Endothelial cell of umbilical vein (primary cell): ENCODE results near the gene PMAIP1. TPM values are rescaled to one million over a fixed set of nuclear protein-coding genes. Genes with fewer than 3 reads are reported as not detected.

Source experiments
- BruUV-seq: library from RNA; stranded (reverse); fragments of 400-500 nt; replicated peaks from 2 replicates; lab custom pipeline; 2021; lab: Mats Ljungman, UMichigan
- CTCF ChIA-PET: fragments of 300-600, 350-600 bp; sonication (Branson Sonifier 250); formaldehyde crosslinking; loops from one replicate; lab custom pipeline; 2021; ENCODE audit warnings: antibody characterized with exemption, inconsistent platforms; lab: Charles Lee
- POLR2A ChIA-PET: fragments of 300-600, 350-600 bp; sonication (Branson Sonifier 250); formaldehyde crosslinking; loops from one replicate; lab custom pipeline; 2021; ENCODE audit warnings: antibody characterized with exemption, inconsistent platforms; lab: Charles Lee
- DNase-seq: peaks from one replicate; pipeline ENCODE4 v3.0.0-alpha.2; 2011; ENCODE audit warnings: low read depth, low spot score
- FAIRE-seq: peaks from 2 replicates; lab custom pipeline; 2011; peaks lifted over from hg19 to GRCh38; lab: Jason Lieb, UNC
- H2AFZ ChIP-seq: 2 replicates; pipeline ENCODE4 v1.6.0; 2012; ENCODE audit warnings: low read depth, low read length, control low read depth, inconsistent platforms
- H3K27ac ChIP-seq: 2 replicates; pipeline ENCODE4 v1.5.1; 2011; ENCODE audit warnings: low read depth, mild to moderate bottlenecking, control low read depth, low read length, moderate library complexity; ENCODE audit not compliant: insufficient read depth
- H3K27me3 ChIP-seq, 2 experiments: 2 replicates each; pipeline versions ENCODE4 v1.6.0 to v1.6.1; 2011; ENCODE audit warnings: low read length in 2 of 2, mixed read lengths in 1 of 2; ENCODE audit not compliant: control insufficient read depth in 2 of 2, insufficient read depth in 2 of 2
- H3K36me3 ChIP-seq, 2 experiments: 2 replicates in 1 of 2; 3 replicates in 1 of 2; pipeline ENCODE4 v1.5.1; 2011; ENCODE audit warnings: low read length in 2 of 2, mild to moderate bottlenecking in 1 of 2, moderate library complexity in 1 of 2; ENCODE audit not compliant: control insufficient read depth in 2 of 2, insufficient read depth in 2 of 2; ENCODE audit errors: extremely low read depth in 1 of 2
- H3K4me1 ChIP-seq: 3 replicates; pipeline ENCODE4 v1.5.1; 2011; ENCODE audit warnings: mild to moderate bottlenecking, low read length; ENCODE audit not compliant: control insufficient read depth, insufficient read depth; ENCODE audit errors: extremely low read depth
- H3K4me2 ChIP-seq: 2 replicates; pipeline ENCODE4 v1.6.1; 2011; ENCODE audit warnings: low read length, control low read depth, mixed read lengths; ENCODE audit not compliant: insufficient read depth
- H3K4me3 ChIP-seq, 3 experiments: fragments of 200-600 bp in 1 of 3; sonication (generic), shearing (Covaris generic) in 1 of 3; replicated peaks in 1 of 3; 2 replicates each; pipeline ENCODE4 v1.5.1; 2011 to 2016; ENCODE audit warnings: control low read depth in 3 of 3, low read length in 3 of 3, mild to moderate bottlenecking in 2 of 3, inconsistent platforms in 1 of 3, low read depth in 1 of 3, moderate library complexity in 1 of 3; ENCODE audit not compliant: insufficient read depth in 1 of 3
- H3K79me2 ChIP-seq: 2 replicates; pipeline ENCODE4 v1.6.0; 2012; ENCODE audit warnings: low read length, inconsistent platforms; ENCODE audit not compliant: control insufficient read depth, insufficient read depth
- H3K9ac ChIP-seq: replicated peaks from 2 replicates; pipeline ENCODE3; 2011; ENCODE audit warnings: low read length, control low read depth; ENCODE audit not compliant: insufficient read depth; ENCODE audit errors: extremely low read depth
- H3K9me1 ChIP-seq: replicated peaks from 3 replicates; pipeline ENCODE4 v1.6.0; 2011; ENCODE audit warnings: mild to moderate bottlenecking, low read length; ENCODE audit not compliant: control insufficient read depth, insufficient read depth; ENCODE audit errors: extremely low read depth
- H3K9me3 ChIP-seq: replicated peaks from 2 replicates; pipeline ENCODE4 v1.5.1; 2012; ENCODE audit warnings: low read length, inconsistent platforms; ENCODE audit not compliant: control insufficient read depth, insufficient read depth
- H4K20me1 ChIP-seq: replicated peaks from 2 replicates; pipeline ENCODE3; 2011; ENCODE audit warnings: mild to moderate bottlenecking, low read length; ENCODE audit not compliant: control insufficient read depth, insufficient read depth; ENCODE audit errors: extremely low read depth
- CTCF ChIP-seq, 2 donors: IDR thresholded peaks; 1 replicate in 1 of 2; 2 replicates in 1 of 2; pipeline ENCODE4 v1.5.1; 2011; ENCODE audit warnings: low read length in 2 of 2, mild to moderate bottlenecking in 2 of 2, moderate library complexity in 2 of 2, control low read depth in 1 of 2, inconsistent platforms in 1 of 2, low read depth in 1 of 2; ENCODE audit not compliant: insufficient read depth in 1 of 2; ENCODE audit errors: extremely low read depth in 1 of 2
- EZH2 ChIP-seq: IDR thresholded peaks from 2 replicates; pipeline ENCODE4 v1.6.1; 2012; ENCODE audit warnings: borderline replicate concordance, low read depth, mild to moderate bottlenecking, moderate library complexity, low read length, inconsistent platforms; ENCODE audit not compliant: severe bottlenecking
- FOS ChIP-seq: IDR thresholded peaks from 2 replicates; pipeline ENCODE4 v1.6.1; 2011; ENCODE audit warnings: mild to moderate bottlenecking, low read length, moderate library complexity, borderline replicate concordance; ENCODE audit not compliant: insufficient read depth
- GATA2 ChIP-seq: IDR thresholded peaks from 2 replicates; pipeline ENCODE4 v1.7.0; 2011; ENCODE audit warnings: low read depth, mild to moderate bottlenecking, moderate library complexity, mixed read lengths, low read length; ENCODE audit not compliant: insufficient read length, insufficient read depth
- JUN ChIP-seq: IDR thresholded peaks from 2 replicates; pipeline ENCODE4 v1.6.1; 2011; ENCODE audit warnings: borderline replicate concordance, low read depth; ENCODE audit not compliant: insufficient read length, insufficient read depth
- MAX ChIP-seq: IDR thresholded peaks from 2 replicates; pipeline ENCODE4 v1.6.1; 2011; ENCODE audit not compliant: insufficient read depth, insufficient read length
- MYC ChIP-seq: IDR thresholded peaks from one replicate; pipeline ENCODE4 v1.6.1; 2011; ENCODE audit warnings: mild to moderate bottlenecking, low read depth, low read length
- POLR2A ChIP-seq: IDR thresholded peaks from 2 replicates; pipeline ENCODE4 v1.6.1; 2012; ENCODE audit warnings: low read depth, mild to moderate bottlenecking, control low read depth, low read length
- POLR2AphosphoS5 ChIP-seq: IDR thresholded peaks from 2 replicates; pipeline ENCODE4 v1.6.1; 2012; ENCODE audit warnings: low read depth, mild to moderate bottlenecking, control low read depth, low read length, moderate library complexity; ENCODE audit not compliant: insufficient read depth
- dilution Hi-C: fragments of 300-500 bp; cut with MboI; formaldehyde crosslinking; loops from one replicate; pipeline ENCODE4 v1.15.0; 2019; ENCODE audit warnings: low sequenced_read_pairs; ENCODE audit not compliant: extremely low pct_ligation_motif_present
- intact Hi-C: fragments of 100-400 bp; cut with micrococcal nuclease; formaldehyde crosslinking; loops from one replicate; pipeline ENCODE4 v1.10.0; 2022
- polyA plus RNA-seq, 4 experiments: library from polyadenylated mRNA; depleted of rRNA in 3 of 4; stranded (reverse) in 3 of 4; unstranded in 1 of 4; fragments of >200 nt; gene quantifications; 2 replicates each; pipeline versions ENCODE4 v1.2.1 to v1.2.3, GENCODE V29; 2011 to 2012; ENCODE audit warnings: missing spikeins in 1 of 4
- total RNA-seq: library from RNA; stranded (reverse); gene quantifications from 2 replicates; pipeline ENCODE4 v1.2.3, GENCODE V29; 2021

Gene PMAIP1
- total and polyA plus RNA-seq, 2 donors (not counting 3 experiments of a cell fraction or from before 2014, with no cell fraction given): 7.6 to 11.9 TPM

GRCh38 chr18:59939127-59939526, 39.3 kb downstream of the PMAIP1 start:
- intact Hi-C loops (loop anchor here (5.0 kb wide), 1 partner anchor 718 kb away; no protein-coding TSS in a partner anchor), dilution Hi-C loops (no loop called here)
- ChIA-PET CTCF (interaction anchor here (0.6 to 1.6 kb wide), 5 partner anchors 11 to 98 kb away, joined by 3 to 8 read pairs (median 4); no protein-coding TSS in a partner anchor), POLR2A (no interaction called here)
- H3K27me3 ChIP-seq: no peaks in the 10 kb centered on the region
- no peaks in the 10 kb centered on the region for H3K79me2 ChIP-seq
- H3K9ac ChIP-seq: no peak overlapping the region
- H3K9me1 ChIP-seq: no peaks in the 10 kb centered on the region
- no peaks in the 10 kb centered on the region for H4K20me1 ChIP-seq
- H3K4me3 ChIP-seq: no peak overlapping the region
- H3K9me3 ChIP-seq: no peaks in the 10 kb centered on the region
- no peak overlapping the region for H3K27ac ChIP-seq
- H3K36me3 ChIP-seq: no peaks in the 10 kb centered on the region
- no TSS peak for BruUV-seq
- TF ChIP-seq JUN: no peak
- no peak for TF ChIP-seq POLR2AphosphoS5
- TF ChIP-seq EZH2: no peak
- no peak for TF ChIP-seq MAX
- TF ChIP-seq FOS: no peak
- TF ChIP-seq POLR2A: no peak
- TF ChIP-seq GATA2: no peak
- no peak for TF ChIP-seq MYC
- TF ChIP-seq CTCF (IDR thresholded peaks at IDR 0.05; ENCODE audit: extremely low read depth in 1 of 2, insufficient read depth in 1 of 2, low read depth in 1 of 2, low read length in 2 of 2): no peak
- no peak for DNase-seq
- no peak overlapping the region for H2AFZ ChIP-seq
- no peaks in the 10 kb centered on the region for H3K4me1 ChIP-seq
- no peak for FAIRE-seq
- H3K4me2 ChIP-seq: no peak overlapping the region
